HFF-Myc (cell line): ENCODE measurements around the gene PIM3.

Experiments used
- DNase-seq: peaks from one replicate; pipeline ENCODE4 v3.0.0-alpha.2; 2011; ENCODE audit warnings: low read depth; ENCODE audit errors: extremely low read depth
- H3K4me3 ChIP-seq: replicated peaks from 2 replicates; pipeline ENCODE4 v1.5.1; 2011; ENCODE audit warnings: low read depth, mild to moderate bottlenecking, control low read depth, low read length
- CTCF ChIP-seq: IDR thresholded peaks from 2 replicates; pipeline ENCODE4 v1.5.1; 2012; ENCODE audit warnings: mild to moderate bottlenecking, low read depth, low read length, control low read depth; ENCODE audit errors: missing control alignments

Gene PIM3

GRCh38 chr22:49967706-49968208, 7.2 kb downstream of the PIM3 start:
- no peak for DNase-seq

GRCh38 chr22:49968313-49968830, 7.8 kb downstream of the PIM3 start:
- no peak overlapping the region for H3K4me3 ChIP-seq
- DNase-seq, result no peak
- TF ChIP-seq CTCF, result no peak

More at GRCh38 chr22:49967706-49968208, 7.2 kb downstream of the PIM3 start:
- no peak for TF ChIP-seq CTCF
- no peak overlapping the region for H3K4me3 ChIP-seq

- no peak for TF ChIP-seq CTCF
- no peak for DNase-seq
- H3K4me3 ChIP-seq, result no peak overlapping the region
Observed at GRCh38 chr22:49968831-49969661, 8.5 kb downstream of the PIM3 start.

- no peak for TF ChIP-seq CTCF
- DNase-seq, result no peak
- H3K4me3 ChIP-seq, result no peak overlapping the region
Observed at GRCh38 chr22:49969751-49970527, 9.4 kb downstream of the PIM3 start.

GRCh38 chr22:49970528-49971231, 10.1 kb downstream of the PIM3 start:
- no peak for TF ChIP-seq CTCF
- peak; percentile 87 for DNase-seq
- peak overlapping the region; percentile 46 for H3K4me3 ChIP-seq
